ENCODE results near the gene PTCH1. TPM values are rescaled to one million over a fixed set of nuclear protein-coding genes. Genes with fewer than 3 reads are reported as not detected.

PTCH1 gene
- total RNA-seq, 3 donors from 2014 or later = 6.6 to 9.9 (median 6.6) TPM

DNA sequence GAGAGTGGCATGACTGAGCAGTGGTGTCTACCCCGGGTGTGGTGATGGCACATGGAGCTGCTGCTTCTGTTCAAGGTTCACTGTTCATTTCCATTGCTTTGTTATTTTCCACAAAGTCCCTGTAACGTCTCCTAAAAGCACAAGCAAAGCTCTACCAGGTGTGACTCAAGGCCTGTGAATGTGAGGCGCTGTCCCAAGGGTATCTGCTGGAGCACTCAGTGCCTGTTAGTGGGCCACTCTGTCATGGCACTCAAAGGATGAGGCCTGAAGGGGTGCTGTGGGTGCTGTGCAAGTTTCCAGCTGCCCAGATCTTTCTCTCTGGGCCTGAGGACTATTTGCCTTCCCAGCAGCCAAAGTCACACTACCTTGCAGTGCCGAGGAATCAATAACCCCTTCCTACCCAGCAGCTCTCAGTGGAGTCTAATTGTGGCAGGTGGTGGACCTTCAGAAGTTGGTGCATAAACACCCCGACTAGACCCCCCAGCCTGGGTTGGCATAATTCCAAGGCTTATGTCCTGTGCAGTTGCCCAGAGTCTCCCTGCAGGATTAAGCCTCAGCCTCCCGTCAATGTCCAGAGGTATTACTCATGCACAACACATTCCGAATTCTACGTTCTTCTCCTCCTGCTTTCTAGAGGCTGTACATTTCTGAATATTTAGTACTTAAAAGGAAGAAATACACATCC, 17.4 kb upstream of the PTCH1 start:
- TF ChIP-seq POLR2AphosphoS5 (IDR thresholded peaks at IDR 0.05) (no peak), POLR2A (IDR thresholded peaks at IDR 0.05) (no peak)
- TF ChIP-seq, protein P1, sequence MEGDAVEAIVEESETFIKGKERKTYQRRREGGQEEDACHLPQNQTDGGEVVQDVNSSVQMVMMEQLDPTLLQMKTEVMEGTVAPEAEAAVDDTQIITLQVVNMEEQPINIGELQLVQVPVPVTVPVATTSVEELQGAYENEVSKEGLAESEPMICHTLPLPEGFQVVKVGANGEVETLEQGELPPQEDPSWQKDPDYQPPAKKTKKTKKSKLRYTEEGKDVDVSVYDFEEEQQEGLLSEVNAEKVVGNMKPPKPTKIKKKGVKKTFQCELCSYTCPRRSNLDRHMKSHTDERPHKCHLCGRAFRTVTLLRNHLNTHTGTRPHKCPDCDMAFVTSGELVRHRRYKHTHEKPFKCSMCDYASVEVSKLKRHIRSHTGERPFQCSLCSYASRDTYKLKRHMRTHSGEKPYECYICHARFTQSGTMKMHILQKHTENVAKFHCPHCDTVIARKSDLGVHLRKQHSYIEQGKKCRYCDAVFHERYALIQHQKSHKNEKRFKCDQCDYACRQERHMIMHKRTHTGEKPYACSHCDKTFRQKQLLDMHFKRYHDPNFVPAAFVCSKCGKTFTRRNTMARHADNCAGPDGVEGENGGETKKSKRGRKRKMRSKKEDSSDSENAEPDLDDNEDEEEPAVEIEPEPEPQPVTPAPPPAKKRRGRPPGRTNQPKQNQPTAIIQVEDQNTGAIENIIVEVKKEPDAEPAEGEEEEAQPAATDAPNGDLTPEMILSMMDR (IDR thresholded peaks at IDR 0.05) = no peak
- H3K4me1 ChIP-seq = no peaks in the 10 kb centered on the region
- intact Hi-C loops (cut with DNase I; ENCODE audit: low total_unique reads) = no loop called here
- H3K27ac ChIP-seq = no peak overlapping the region
- DNase-seq (ENCODE audit: low spot score in 2 of 2) = no peak
- H3K27me3 ChIP-seq = no peaks in the 10 kb centered on the region
- no peaks in the 10 kb centered on the region for H3K9me3 ChIP-seq
- H3K4me3 ChIP-seq = no peak overlapping the region
- no peaks in the 10 kb centered on the region for H3K36me3 ChIP-seq

- H3K4me3 ChIP-seq = no peak overlapping the region
Observed at GRCh38 chr9:95529910-95530309, 13.1 kb upstream of the PTCH1 start.

GRCh38 chr9:95528908-95529502, 12.2 kb upstream of the PTCH1 start:
- Histone ChIP-seq H3K36me3 (no peaks in the 10 kb centered on the region), H3K4me1 (no peaks in the 10 kb centered on the region), H3K4me3 (no peak overlapping the region), H3K9me3 (no peaks in the 10 kb centered on the region), H3K27me3 (peaks cover 0 to 11% of the 10 kb centered on the region in 2 donors), H3K27ac (no peak overlapping the region)
- TF ChIP-seq, protein P1 (IDR thresholded peaks at IDR 0.05) = no peak
- TF ChIP-seq POLR2AphosphoS5 (IDR thresholded peaks at IDR 0.05) (no peak), POLR2A (IDR thresholded peaks at IDR 0.05) (no peak)
- intact Hi-C loops (cut with DNase I; ENCODE audit: low total_unique reads) = no loop called here
- DNase-seq (ENCODE audit: low spot score in 2 of 2) = no peak

More at GRCh38 chr9:95529910-95530309, 13.1 kb upstream of the PTCH1 start:
- no peak for DNase-seq (ENCODE audit: low spot score in 2 of 2)
- TF ChIP-seq POLR2A (IDR thresholded peaks at IDR 0.05) (no peak), POLR2AphosphoS5 (IDR thresholded peaks at IDR 0.05) (no peak)
- TF ChIP-seq, protein P1 (IDR thresholded peaks at IDR 0.05) = no peak
- H3K27me3 ChIP-seq = peaks cover 0 to 11% of the 10 kb centered on the region in 2 donors
- no peaks in the 10 kb centered on the region for H3K9me3 ChIP-seq
- no peaks in the 10 kb centered on the region for H3K4me1 ChIP-seq
- no peaks in the 10 kb centered on the region for H3K36me3 ChIP-seq
- intact Hi-C loops (cut with DNase I; ENCODE audit: low total_unique reads) = no loop called here
- no peak overlapping the region for H3K27ac ChIP-seq

- H3K9me3 ChIP-seq = no peaks in the 10 kb centered on the region
- H3K36me3 ChIP-seq = no peaks in the 10 kb centered on the region
- intact Hi-C loops (cut with DNase I; ENCODE audit: low total_unique reads) = no loop called here
- no peak for TF ChIP-seq POLR2A (IDR thresholded peaks at IDR 0.05)
- TF ChIP-seq, protein P1 (IDR thresholded peaks at IDR 0.05) = no peak
- no peak for TF ChIP-seq POLR2AphosphoS5 (IDR thresholded peaks at IDR 0.05)
- no peak overlapping the region for H3K4me3 ChIP-seq
- H3K27ac ChIP-seq = no peak overlapping the region
- peaks cover 0 to 4% of the 10 kb centered on the region in 2 donors for H3K27me3 ChIP-seq
- DNase-seq (ENCODE audit: low spot score in 2 of 2) = no peak
- no peaks in the 10 kb centered on the region for H3K4me1 ChIP-seq
Observed at GRCh38 chr9:95522871-95523370, 6.2 kb upstream of the PTCH1 start.

GRCh38 chr9:95521699-95522098, 4.9 kb upstream of the PTCH1 start:
- no peaks in the 10 kb centered on the region for H3K36me3 ChIP-seq
- H3K4me1 ChIP-seq = peaks cover 0 to 5% of the 10 kb centered on the region in 2 donors
- H3K27ac ChIP-seq = no peak overlapping the region
- no peak for DNase-seq (ENCODE audit: low spot score in 2 of 2)
- H3K4me3 ChIP-seq = no peak overlapping the region
- TF ChIP-seq, protein P1 (IDR thresholded peaks at IDR 0.05) = no peak
- intact Hi-C loops (cut with DNase I; ENCODE audit: low total_unique reads) = no loop called here
- H3K9me3 ChIP-seq = no peaks in the 10 kb centered on the region
- H3K27me3 ChIP-seq = no peaks in the 10 kb centered on the region
